A549 treated with DMSO at 1 μM for 4 hours (cell line): ENCODE results near the gene PTPRO. TPM values are rescaled to one million over a fixed set of nuclear protein-coding genes. Genes with fewer than 3 reads are reported as not detected.

Experiments used
- total RNA-seq: library from RNA; stranded (reverse); fragments of 200-300 nt; extraction: Qiagen RNA extraction; gene quantifications from 5 replicates; pipeline ENCODE4 v1.2.3, GENCODE V29; 2022; ENCODE audit warnings: low read depth

The PTPRO gene
- total RNA-seq, result 0.05 to 0.08 TPM in 2 of 5 replicates, not detected in the others

DNA sequence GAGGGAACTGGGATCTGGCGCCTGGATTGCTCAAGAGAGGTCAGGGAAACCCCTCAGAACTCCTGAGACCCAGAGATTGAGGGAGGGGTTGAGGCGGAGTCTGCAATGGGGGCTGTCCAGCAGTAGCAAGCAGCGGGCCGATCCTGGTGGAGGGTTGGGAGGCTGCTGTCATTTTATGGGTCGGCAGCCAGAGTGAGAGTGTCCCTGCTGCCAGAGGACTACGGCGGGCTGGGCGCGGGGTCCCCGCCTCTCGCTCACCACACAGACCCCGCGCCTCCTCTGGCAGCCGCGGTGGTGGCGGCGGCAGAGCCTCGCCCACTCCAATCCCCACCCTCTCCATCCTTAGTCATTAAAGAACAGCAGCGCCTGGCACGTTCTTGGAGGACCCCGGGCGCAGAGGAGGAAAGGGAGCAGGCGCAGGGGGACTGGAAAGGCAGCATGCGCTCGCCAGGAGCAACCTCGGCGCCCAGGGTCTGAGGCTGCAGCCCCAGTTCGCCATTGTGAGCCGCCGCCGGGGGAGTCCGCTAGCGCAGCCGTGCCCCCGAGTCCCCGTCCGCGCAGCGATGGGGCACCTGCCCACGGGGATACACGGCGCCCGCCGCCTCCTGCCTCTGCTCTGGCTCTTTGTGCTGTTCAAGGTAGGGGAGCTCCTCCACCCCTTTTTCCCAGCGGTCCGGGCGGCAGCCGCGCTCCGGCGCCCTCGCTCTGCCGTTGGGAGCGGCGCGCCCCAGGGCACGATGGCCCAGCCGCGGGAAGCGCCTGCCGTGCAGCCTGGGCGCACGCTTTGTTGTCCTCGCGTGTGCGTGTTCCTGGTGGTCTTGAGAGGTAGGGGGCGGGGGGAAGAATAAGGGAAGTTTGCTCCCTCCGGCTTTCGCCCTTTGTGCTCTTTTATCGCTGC lies at the start of gene PTPRO:
TSS of gene PTPRO (plus strand) at position 345 of the 898 bp plus-strand sequence.

Other genes with a start within 250 kb of the PTPRO start
- gene RERG, start 101.1 kb upstream of the PTPRO start, total RNA-seq, result 0.15 to 0.36 TPM (median 0.21 TPM) in 5 replicates